ENCODE data around the gene SHISA6. TPM values are rescaled to one million over a fixed set of nuclear protein-coding genes. Genes with fewer than 3 reads are reported as not detected.

SHISA6 gene
- total RNA-seq, 1 experiment from 2014 or later: 40.0 TPM

- intact Hi-C loops (cut with micrococcal nuclease; ENCODE audit: unreplicated experiment): no loop called here
- Histone ChIP-seq H3K27ac (ENCODE audit: low read depth, low read length, poor library complexity, severe bottlenecking) (no peak overlapping the region), H3K36me3 (ENCODE audit: insufficient read depth, low read length, poor library complexity, severe bottlenecking) (no peaks in the 10 kb centered on the region), H3K9me3 (ENCODE audit: low read depth, low read length, poor library complexity, severe bottlenecking) (no peaks in the 10 kb centered on the region), H3K27me3 (replicated peaks; ENCODE audit: insufficient read depth, low read depth, low read length, poor library complexity) (no peaks in the 10 kb centered on the region), H3K4me3 (ENCODE audit: low read depth, low read length, poor library complexity, severe bottlenecking) (no peak overlapping the region), H3K4me1 (ENCODE audit: insufficient read depth, low read length, poor library complexity, severe bottlenecking) (no peaks in the 10 kb centered on the region)
- ChIA-PET CTCF (no interaction called here), POLR2A (ENCODE audit: low non-redundant PET) (no interaction called here)
- BruUV-seq (replicated peaks): no TSS peak
- no peak for TF ChIP-seq CTCF (conservative IDR thresholded peaks at IDR 0.05; ENCODE audit: low read depth, low read length)
- TF ChIP-seq EZH2 (IDR thresholded peaks at IDR 0.05; ENCODE audit: borderline replicate concordance, low read depth, low read length, poor library complexity, severe bottlenecking): no peak
- peak; percentile 13 for DNase-seq (ENCODE audit: low spot score)
Measured at GRCh38 chr17:11216976-11217375, 24.0 kb upstream of the SHISA6 start.

DNA sequence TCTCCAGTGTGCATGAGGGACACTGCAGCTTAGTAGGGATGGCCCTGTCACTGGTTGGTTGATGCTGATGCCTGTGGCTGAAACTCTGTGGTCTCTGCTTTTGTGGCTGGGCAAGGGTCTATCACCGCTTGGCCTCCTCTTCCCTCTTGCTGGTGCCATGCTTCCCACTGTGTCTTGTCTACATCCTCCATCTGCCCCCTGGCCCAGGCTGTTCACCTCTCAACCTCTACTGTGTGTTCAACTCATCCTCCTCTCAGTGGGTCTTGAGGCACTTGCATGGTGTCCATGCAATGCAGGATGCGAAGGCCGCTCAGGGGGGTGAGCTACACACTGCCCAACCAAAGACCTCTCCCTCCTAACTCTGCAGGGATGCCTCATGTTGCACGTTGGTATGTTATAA, 19.8 kb upstream of the SHISA6 start:
- H3K27me3 ChIP-seq (replicated peaks; ENCODE audit: insufficient read depth, low read depth, low read length, poor library complexity): no peaks in the 10 kb centered on the region
- intact Hi-C loops (cut with micrococcal nuclease; ENCODE audit: unreplicated experiment): no loop called here
- no peaks in the 10 kb centered on the region for H3K4me1 ChIP-seq (ENCODE audit: insufficient read depth, low read length, poor library complexity, severe bottlenecking)
- ChIA-PET POLR2A (ENCODE audit: low non-redundant PET) (no interaction called here), CTCF (no interaction called here)
- no peak for DNase-seq (ENCODE audit: low spot score)
- H3K27ac ChIP-seq (ENCODE audit: low read depth, low read length, poor library complexity, severe bottlenecking): no peak overlapping the region
- no peaks in the 10 kb centered on the region for H3K36me3 ChIP-seq (ENCODE audit: insufficient read depth, low read length, poor library complexity, severe bottlenecking)
- H3K9me3 ChIP-seq (ENCODE audit: low read depth, low read length, poor library complexity, severe bottlenecking): no peaks in the 10 kb centered on the region
- no peak overlapping the region for H3K4me3 ChIP-seq (ENCODE audit: low read depth, low read length, poor library complexity, severe bottlenecking)
- BruUV-seq (replicated peaks): no TSS peak
- TF ChIP-seq CTCF (conservative IDR thresholded peaks at IDR 0.05; ENCODE audit: low read depth, low read length): no peak
- no peak for TF ChIP-seq EZH2 (IDR thresholded peaks at IDR 0.05; ENCODE audit: borderline replicate concordance, low read depth, low read length, poor library complexity, severe bottlenecking)

DNA sequence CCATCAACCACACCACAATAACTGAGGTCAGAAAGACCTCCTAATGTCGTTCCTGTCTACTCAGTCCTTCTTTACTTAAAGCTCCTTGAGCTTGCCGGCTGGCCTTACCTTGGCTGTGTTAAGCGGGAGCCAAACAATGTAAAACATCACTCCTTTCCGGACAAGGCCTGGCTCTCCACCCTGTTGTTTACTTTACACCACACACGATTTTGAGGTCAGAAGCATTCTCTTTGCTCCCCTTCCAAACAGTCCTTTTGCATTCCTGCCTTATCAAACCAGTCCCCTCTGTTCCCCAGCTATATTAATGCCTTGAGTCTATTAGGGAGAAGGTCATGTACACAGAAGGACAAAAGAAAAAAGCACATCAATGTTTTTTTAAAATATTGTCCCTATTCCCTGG, 19.3 kb upstream of the SHISA6 start:
- Histone ChIP-seq H3K4me1 (ENCODE audit: insufficient read depth, low read length, poor library complexity, severe bottlenecking) (no peaks in the 10 kb centered on the region), H3K36me3 (ENCODE audit: insufficient read depth, low read length, poor library complexity, severe bottlenecking) (no peaks in the 10 kb centered on the region), H3K9me3 (ENCODE audit: low read depth, low read length, poor library complexity, severe bottlenecking) (no peaks in the 10 kb centered on the region), H3K4me3 (ENCODE audit: low read depth, low read length, poor library complexity, severe bottlenecking) (no peak overlapping the region), H3K27ac (ENCODE audit: low read depth, low read length, poor library complexity, severe bottlenecking) (no peak overlapping the region), H3K27me3 (replicated peaks; ENCODE audit: insufficient read depth, low read depth, low read length, poor library complexity) (no peaks in the 10 kb centered on the region)
- ChIA-PET POLR2A (ENCODE audit: low non-redundant PET) (no interaction called here), CTCF (no interaction called here)
- no TSS peak for BruUV-seq (replicated peaks)
- DNase-seq (ENCODE audit: low spot score): no peak
- TF ChIP-seq CTCF (conservative IDR thresholded peaks at IDR 0.05; ENCODE audit: low read depth, low read length) (no peak), EZH2 (IDR thresholded peaks at IDR 0.05; ENCODE audit: borderline replicate concordance, low read depth, low read length, poor library complexity, severe bottlenecking) (no peak)
- intact Hi-C loops (cut with micrococcal nuclease; ENCODE audit: unreplicated experiment): no loop called here

Measured in A673 (cell line).